BLaER1 (cell line): ENCODE data around the gene FKBP15.
"Not testable (repeated sequence)": the region's sequence is repeated elsewhere in the genome, so short reads cannot be mapped to it uniquely, and the experiment has no call there.

ENCODE experiments used
- H3K27ac ChIP-seq: shearing (Covaris generic); formaldehyde crosslinking; 2 replicates; pipeline ENCODE4 v1.8.1; 2022
- H3K27me3 ChIP-seq: shearing (Covaris generic); formaldehyde crosslinking; 2 replicates; pipeline ENCODE4 v1.8.1; 2022
- H3K36me3 ChIP-seq: shearing (Covaris generic); formaldehyde crosslinking; 2 replicates; pipeline ENCODE4 v1.8.1; 2022
- H3K4me1 ChIP-seq: shearing (Covaris generic); formaldehyde crosslinking; 2 replicates; pipeline ENCODE4 v1.8.1; 2022
- H3K4me2 ChIP-seq: shearing (Covaris generic); formaldehyde crosslinking; 2 replicates; pipeline ENCODE4 v1.8.1; 2022
- H3K4me3 ChIP-seq: shearing (Covaris generic); formaldehyde crosslinking; 2 replicates; pipeline ENCODE4 v1.8.1; 2022
- H3K9ac ChIP-seq: shearing (Covaris generic); formaldehyde crosslinking; 2 replicates; pipeline ENCODE4 v1.8.1; 2022
- H3K9me3 ChIP-seq: shearing (Covaris generic); formaldehyde crosslinking; 2 replicates; pipeline ENCODE4 v1.8.1; 2022
- H4K20me1 ChIP-seq: shearing (Covaris generic); formaldehyde crosslinking; 2 replicates; pipeline ENCODE4 v1.8.1; 2022
- Cebpa-rat ChIP-seq: shearing (Covaris generic); IDR thresholded peaks from 2 replicates; pipeline ENCODE4 v1.8.1; 2022

Gene FKBP15

GRCh38 chr9:113125386-113126035, 95.6 kb downstream of the FKBP15 start:
- Histone ChIP-seq H3K36me3 (no peaks in the 10 kb centered on the region), H3K9ac (no peak overlapping the region), H3K9me3 (no peaks in the 10 kb centered on the region), H3K4me3 (no peak overlapping the region), H3K27ac (no peak overlapping the region), H3K4me1 (0 out of 2 replicates have a peak, but pooled peaks cover 5% of the 10 kb centered on the region), H4K20me1 (no peaks in the 10 kb centered on the region), H3K27me3 (no peaks in the 10 kb centered on the region), H3K4me2 (no peak overlapping the region)
- TF ChIP-seq Cebpa-rat: no peak

GRCh38 chr9:113118829-113119228, 102.2 kb downstream of the FKBP15 start:
- not testable (repeated sequence) for H3K4me1 ChIP-seq, H3K27me3 ChIP-seq, H3K9ac ChIP-seq, H4K20me1 ChIP-seq, H3K27ac ChIP-seq, H3K4me2 ChIP-seq, H3K36me3 ChIP-seq, H3K9me3 ChIP-seq, H3K4me3 ChIP-seq
